NCI-H2029 treated with DMSO at 0.1 percent for 48 hours (cell line): ENCODE data around the gene ELK4.

Source experiments
- DNase-seq: peaks from one replicate; lab custom pipeline; 2025; lab: John Stamatoyannopoulos, UW

Gene ELK4

DNA sequence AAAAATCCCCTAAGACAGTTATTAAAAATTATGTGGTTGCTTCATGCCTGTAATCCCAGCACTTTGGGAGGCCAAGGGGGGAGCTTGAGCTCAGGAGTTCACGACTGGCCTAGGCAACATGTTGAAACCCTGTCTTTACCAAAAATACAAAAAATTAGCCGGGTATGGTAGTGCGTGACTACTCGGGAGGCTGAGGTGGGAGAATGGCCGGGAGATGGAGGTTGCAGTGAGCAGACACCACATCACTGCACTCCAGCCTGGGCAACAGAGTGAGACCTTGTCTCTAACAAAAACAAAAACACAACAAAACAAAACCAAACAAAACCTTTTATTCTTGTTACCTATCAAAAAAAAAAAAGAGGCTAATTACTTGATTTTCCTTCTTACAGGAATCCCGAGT lies 2.1 kb downstream of the ELK4 start:
- DNase-seq, result no peak

DNA sequence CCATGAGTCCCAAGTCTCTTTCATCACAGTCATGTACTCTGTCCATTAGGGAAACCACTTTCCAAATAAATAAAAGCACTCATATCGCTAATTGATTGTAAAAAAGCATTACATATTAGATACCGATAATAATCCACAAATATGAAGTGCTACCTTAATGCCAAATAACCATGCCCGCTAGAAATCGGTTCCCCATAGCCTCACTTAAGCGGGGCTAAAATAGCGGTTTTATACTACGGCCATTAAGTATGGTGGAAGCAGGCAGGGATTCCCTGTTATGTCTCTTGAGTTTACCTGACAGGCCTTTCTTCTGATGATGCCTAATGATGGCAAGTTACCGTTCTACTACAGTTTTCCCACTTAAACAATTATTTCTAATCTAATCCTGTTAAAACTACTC lies 3.9 kb downstream of the ELK4 start:
- no peak for DNase-seq

DNA sequence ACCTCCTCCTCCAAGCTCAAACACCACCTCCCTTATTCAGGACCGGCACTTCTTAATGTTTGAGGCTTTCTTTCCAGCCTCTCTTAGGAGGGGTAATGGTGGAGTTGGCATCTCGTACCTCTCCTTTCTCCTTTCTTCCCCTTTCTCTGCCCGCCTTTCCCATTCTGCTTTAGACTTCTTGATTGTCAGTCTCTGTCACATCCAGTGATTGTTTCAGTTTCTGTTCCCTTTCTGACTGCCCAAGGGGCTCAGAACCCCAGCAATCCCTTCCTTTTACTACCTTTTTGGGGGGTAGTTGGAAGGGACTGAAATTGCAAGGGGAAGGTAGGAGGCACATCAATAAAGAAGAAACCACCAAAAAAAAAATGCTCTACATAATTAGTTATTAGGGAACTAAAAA lies 5.6 kb downstream of the ELK4 start:
- no peak for DNase-seq

DNA sequence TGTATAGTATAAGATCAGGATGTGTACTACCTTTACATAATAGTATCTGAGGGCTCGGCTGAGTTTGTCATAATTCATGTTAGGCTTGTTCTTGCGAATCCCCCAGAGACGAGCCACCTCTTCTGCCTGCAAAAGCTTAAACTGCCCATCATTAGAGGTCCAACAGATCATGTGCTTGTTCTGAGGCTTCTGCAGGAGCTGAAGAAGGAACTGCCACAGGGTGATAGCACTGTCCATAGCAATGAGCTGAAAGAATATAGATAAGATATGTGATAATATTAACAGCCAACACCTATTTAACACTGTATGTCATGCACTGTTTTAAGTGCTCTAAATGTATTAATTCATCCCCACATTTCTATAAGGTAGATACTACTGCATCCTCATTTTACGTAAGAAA lies 8.2 kb downstream of the ELK4 start:
- no peak for DNase-seq

DNA sequence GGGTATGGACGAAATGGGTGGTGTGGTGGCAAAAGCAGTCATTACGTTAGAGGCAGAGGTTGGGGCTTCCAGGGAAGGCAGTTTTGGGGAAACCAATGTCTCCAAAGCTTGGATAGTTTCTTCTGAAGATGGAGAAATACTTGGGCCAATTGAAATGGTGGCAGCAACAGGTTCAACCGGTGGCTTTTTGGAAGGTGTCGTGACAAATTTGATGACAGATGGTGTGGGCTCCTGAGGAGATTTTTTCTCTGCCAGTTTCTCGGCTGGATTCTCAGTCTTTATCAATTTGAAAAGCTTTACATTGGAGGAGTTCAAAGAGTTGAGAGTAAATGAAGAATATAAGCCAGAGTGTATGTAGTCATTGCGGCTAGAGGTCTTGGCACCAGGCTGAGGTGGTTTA lies 11.5 kb downstream of the ELK4 start:
- no peak for DNase-seq

DNA sequence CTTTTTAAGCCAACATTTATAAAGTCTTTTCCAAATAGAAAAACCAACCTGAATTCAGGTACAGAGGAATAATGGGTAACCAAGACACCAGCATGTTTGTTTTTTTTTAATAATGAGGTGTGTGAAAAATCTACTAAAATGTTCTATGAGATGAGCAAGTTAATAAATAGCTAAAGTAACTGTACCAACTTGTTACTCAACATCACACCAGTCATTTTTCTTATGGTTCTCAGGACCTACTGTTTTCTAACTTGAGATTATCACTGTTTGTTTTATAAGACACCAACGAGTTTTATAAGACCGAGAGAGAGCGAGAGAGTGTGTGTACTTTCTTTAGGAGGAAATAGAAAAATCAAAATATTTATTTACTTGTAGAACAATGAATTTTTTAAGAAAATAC lies 12.4 kb downstream of the ELK4 start:
- DNase-seq, result no peak

DNA sequence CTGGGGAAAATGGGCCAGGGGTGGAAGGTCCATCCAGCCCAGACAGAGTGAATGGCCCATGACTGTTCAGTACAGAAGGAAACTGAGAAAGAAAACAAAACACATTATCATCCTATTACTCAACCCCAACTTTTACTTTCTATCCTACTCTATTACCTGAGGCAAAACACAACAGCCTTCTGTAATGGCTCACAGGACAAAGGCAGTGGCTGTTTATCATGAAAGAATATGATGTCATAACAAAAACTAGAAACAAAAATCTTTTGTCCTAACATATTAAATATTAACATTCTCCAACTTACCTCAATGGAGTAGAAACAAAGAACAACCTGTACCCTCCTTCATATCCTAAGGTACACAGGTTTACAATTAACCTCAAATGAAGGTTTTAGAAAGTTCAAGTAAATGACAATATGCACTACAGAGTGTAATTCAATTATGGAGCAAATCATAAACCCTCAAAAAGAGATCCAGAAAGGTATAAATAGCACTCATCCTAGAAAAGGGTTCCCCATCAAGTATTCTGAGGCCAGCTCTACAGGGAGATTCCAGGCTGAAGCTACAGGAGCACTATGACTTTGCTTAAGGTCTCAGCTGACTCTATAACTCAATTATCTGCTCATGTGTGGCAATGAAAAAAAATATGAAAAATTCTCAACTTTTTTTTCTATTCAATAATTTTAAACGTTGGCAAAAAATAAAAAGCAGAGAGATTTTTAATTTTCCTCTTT lies 15.1 kb downstream of the ELK4 start:
- no peak for DNase-seq

DNA sequence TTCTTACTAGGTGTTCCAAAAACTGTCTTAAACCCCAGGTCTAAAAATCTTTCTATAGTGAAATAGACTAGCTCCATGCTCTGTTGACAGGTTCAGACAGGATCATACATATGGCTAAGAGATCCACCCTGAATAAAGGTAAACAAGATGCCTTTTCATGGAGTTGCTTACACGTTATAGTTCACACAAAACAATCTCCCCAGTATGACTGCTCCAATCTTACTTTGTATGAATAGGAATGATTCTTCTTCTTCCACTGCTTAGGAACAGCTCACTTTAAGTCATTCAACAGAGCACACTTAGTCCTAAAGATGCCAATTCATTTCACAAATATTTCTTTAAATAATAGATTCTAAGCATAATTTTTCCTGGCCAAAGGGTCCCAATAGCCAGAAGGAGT lies 16.0 kb downstream of the ELK4 start:
- no peak for DNase-seq

DNA sequence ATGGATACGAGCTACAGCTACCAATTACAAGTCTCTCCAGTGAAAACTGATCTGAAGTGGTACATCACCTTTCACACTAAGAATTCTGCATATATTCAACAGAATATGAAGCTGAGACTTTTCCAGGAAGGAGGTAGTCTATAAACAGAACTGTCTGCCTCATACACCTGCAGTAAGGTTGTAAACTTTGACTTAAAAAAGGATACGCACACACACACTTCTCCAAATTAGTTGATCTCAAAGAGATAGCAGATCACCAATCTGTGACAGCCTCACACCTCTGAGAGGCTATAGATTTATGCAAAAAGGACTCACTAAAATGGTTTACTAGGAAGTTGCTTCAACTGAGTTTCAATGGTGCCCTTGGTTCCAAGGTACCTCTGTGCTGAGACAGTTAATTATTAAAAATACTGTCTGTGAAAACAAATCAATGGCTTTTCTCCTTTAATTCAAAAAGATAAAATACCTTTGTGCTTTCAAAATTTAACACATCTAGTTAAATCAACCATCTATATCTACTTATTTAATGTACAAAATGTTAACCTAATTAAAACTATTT lies 17.9 kb downstream of the ELK4 start:
- no peak for DNase-seq

DNA sequence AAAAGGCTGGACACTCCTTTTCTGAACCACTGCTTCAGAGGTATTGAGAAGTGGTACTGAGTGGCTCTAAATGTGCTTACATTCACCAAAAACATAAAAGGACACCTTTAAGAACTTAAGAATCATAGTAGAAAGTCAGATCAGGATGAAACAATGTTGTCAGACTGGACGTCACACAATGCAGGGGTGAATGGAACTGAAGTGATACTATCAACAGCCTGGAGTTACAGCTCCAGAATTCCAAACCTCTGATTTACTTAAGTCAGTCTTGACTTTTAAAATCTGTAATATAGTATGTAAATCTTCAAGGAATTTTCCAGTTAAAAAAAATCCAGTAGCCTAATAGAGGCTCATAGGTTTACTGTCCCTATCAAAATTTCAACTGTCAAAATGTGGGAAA lies 19.3 kb downstream of the ELK4 start:
- DNase-seq, result no peak

DNA sequence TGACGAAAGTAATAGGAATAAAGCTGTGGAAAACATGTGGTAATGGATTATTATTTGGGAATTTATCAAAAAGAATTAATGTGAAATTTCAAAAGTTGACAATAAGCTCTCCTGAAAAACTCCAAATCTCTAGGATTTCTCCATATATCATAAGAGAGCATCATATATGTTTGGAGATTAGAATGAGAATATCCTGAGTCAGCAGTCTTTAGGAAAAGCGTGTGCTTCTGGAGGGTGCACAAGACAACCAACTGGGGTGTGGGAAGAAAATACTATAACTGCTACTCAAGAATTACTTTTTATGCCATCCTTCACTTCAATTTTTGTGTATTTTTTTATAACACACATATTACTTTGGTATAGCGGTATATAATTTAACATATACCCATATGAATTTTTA lies 19.7 kb downstream of the ELK4 start:
- no peak for DNase-seq

DNA sequence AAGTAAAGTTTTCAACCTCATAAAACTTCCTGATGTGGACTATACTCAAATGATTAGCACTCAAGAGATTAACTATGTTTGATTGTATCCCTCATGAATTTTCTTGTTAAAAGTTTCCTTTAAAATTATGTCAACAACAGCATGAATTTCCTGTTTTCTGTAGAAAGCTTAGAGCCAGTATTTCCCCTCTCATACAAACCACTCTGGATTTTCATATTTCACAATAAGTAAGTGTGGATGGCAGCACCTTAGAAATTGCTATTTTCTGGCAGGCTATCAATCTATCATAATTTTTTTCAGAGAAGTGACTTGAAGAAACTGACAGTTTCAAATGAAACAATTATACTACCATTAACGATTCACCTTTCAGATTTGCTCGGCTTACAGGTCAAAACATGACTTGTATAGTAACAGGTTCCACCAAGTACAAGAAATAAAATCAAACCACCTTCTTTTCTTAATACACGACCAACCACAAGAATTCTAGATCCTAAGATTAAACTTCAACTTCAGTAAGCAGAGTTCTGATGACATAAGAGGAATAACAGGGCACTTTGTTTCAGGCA lies 20.8 kb downstream of the ELK4 start:
- DNase-seq, result no peak

DNA sequence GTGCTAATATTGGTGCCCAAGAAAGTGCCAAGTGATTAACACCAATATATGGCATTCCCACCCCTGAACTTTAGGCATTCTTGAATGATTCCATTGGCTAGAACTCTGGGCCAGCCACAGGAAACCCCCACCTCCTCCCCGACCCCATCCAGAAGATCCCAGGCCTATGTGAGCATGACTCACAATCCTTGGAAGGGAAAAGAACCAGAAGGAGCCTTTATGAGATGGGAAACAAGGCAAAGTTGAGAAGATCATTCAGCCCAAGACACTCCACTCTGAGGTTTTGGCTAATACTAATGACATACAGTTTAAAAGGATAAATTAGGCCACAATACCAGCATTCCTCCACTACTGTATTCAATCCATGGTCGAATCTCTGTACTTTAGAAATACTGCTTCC lies 21.8 kb downstream of the ELK4 start:
- DNase-seq, result no peak

DNA sequence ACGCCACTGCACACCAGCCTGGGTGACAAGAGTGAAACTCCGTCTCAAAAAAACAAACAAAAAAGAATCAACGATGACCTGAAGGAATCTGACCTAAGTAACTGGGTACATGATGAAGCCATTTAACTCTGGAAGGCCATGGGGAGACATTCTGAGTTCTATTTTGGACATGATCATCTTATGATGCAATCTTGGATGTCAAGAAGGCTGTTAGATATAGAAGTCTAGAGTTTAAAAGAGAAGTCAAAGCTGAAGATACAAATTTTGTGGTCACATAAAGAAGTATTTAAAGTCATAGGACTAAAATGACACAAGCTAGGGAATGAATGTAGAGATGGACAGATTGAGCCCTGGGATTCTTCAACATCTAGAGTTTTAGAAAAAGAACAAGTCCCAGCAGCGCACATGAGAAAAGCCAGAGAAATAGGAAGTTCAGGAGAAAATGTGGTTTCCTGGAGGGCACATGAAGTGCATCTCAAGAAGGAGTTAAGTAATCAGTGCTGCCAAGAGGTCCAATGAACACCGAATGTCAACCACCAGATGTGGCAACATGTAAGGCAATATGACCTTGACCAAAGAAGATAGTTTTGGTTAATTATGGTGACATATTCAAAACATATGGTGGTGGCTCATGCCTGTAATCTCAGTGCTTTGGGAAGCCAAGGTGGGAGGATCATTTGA lies 26.8 kb downstream of the ELK4 start:
- no peak for DNase-seq

DNA sequence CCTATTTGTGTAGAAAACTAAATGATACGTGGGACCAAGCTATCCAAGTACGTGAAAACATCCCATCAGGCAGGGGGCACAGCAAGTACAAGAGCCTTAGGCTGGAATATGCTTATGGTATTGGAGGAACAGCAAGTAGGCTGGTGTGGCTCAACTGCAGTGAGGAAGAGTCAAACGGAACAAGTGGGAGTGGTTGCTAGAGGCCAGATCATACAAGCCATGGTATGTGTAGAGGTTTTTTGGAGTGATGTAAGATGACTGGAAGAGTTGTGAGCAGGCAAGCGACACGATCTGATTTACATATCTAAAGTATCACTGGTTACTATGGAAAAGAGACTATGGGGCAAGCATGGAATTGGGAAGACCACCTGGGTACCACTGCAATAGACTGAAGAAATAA lies 27.8 kb downstream of the ELK4 start:
- DNase-seq, result no peak

DNA sequence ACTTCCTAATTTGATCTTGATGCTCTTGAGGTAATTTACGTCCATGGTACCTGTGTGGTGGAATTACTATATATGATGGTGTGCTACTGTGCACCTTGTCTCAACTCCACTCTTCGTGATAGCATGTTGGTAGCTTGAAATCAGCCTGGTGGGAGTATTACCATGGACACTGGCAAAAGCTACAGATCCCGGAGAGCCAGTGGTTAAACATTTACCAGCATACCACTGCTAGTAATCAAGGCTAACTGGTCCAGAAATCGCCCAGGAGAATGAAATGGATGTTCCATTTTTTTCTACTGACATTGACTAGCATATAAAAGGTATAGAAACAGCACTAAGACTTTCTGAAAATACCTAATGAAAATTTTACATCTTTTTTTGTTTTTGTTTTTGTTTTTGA lies 30.6 kb downstream of the ELK4 start:
- DNase-seq, result no peak

DNA sequence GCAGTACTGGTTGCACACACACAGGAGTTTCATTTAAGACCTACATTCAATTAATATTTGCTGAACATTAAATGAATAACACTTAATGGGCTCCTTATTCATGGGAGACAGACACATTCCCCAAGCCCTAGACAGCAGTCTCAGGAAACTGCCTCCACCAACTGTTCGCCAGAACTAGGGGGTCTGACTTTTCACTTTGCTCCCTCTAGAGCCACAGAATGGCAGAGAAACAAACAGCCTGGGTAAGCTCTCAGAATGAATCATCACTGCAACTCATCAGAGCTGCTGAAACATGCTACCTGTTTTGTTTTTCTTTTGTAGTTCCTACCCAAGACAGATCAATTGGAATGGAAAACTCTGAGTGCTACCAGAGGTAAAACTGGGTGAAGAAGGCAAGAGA lies 31.7 kb downstream of the ELK4 start:
- no peak for DNase-seq

DNA sequence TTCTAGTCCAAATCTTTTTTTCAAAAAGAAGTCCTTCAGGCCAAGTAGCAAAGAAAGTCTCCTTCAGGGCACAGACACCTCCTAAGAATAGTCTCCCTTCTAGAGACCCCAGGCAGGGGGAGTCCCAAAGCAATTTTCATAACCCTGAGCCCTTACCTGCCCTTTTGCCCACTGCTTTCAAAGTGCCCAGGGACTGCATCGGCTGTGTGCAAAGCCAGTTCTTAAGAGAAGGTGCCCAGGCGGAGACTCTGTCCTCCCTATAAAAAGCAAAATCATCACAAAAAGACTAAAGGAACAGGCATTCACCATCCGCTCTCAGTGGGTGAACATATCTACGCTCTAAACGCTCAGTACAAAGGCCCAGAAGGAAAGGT lies 32.2 kb downstream of the ELK4 start:
- no peak for DNase-seq

DNA sequence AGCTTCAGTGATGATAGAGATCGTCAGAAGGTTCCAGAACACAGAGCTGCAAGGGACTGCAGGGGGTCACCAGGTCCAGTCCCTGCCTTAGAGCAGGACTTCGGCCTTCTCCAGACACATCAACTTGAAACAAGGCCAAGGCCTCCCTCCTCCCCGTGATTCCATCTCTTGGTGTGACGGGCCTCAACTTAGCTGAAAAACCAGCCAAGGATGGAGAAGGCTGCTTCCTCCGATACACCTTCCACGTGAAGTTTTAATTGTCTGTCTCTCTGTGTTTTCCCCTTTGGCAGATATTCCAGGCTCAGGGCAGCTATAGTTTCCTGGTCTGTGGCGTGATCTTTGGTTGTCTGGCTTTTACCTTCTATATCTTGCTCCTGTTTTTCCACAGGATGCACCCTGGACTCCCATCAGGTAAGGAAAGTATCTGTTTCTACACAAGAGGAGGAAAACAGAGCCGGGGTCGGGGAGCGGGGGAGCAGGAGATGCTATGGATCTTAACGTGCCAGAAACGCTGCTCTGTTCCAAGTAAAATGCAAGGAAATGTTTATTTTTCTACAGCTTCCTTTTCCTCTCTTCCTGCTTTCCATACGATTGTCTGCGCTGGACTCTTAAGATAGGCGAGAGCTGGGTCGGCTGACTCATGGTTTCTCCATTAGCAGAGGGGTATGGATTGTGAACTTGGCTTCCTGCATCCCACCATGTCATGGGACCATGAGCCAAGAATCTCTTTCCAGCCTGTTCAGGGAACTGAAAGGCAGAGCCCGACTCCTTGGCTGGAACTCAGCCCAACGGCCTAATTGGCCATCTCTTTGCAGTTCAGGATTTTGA lies 32.8 kb downstream of the ELK4 start:
- DNase-seq, result no peak

DNA sequence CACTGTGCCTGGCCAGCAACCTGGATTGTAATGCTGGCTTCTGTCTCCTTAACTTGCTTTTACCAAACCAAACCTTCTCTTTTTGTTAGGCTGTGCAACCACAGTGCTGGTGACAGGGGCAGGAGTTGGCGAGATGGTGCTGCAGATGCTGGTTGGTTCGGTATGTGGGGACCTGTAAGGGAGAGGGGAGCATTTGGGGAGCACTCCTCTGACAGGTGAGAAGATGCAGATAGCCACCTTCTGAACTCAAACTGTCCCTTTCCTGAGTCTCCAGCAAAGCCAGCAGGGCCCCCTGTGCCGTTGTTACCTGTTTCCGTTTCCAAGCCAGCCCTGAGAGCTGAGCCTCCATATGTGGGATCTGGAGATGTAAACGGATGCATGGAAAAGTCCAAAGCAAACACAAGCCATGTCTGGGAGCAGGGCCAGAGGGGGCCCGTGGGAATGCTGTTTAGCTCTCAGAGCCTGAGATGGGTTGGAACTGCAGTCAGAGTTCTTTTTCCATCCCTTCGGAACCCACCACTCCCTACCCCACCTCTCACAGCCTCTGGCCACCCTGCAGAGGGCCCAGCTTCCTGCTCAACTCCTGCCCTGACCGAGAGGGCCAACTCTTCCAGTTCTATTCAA lies 34.0 kb downstream of the ELK4 start:
- DNase-seq, result no peak

DNA sequence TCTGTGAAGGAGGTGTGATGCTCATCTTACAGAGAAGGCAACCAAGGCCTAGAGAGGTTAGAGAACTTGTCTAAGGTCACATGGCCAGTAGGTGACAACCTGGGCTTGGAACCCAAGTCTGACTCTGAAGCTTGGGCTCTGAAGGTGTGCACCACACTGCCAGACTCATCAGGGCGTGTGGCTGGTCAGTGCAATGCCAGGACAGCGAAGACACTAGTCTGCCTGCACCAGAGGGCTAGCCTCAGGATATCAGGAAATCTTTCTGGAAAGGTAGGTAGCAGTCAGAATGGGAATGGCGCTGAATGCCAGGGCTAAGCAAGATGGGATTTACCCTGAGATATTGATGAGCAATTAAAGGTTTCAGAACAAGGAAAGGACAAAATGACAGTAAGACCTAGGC lies 34.9 kb downstream of the ELK4 start:
- DNase-seq, result no peak

DNA sequence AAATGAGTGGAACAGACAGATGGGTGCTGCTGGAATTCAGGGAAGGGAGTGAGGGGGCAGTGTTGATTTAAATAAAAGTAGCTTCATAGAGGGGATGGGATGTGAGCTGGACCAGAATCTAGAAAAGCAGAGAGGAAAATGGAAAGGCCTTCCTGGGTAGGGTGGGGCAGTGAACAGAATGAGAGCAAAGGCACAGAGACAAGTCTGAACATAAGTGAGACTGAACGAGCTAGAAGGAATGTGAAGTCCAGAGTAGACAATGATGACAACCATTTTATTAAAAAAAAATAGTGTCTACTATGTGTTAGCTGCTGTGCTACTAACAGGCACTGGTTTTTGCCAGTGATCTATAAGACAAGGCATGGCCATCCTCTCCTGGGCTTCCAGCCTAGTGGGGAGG lies 36.0 kb downstream of the ELK4 start:
- no peak for DNase-seq
